ENCODE results near the gene WDFY1. TPM values are rescaled to one million over a fixed set of nuclear protein-coding genes. Genes with fewer than 3 reads are reported as not detected.

Gene WDFY1
- total and polyA plus RNA-seq, 9 of the 15 experiments (the other 6 are each of a cell fraction or from before 2014, with no cell fraction given): 5.4 to 27.6 (median 17.5) TPM

DNA sequence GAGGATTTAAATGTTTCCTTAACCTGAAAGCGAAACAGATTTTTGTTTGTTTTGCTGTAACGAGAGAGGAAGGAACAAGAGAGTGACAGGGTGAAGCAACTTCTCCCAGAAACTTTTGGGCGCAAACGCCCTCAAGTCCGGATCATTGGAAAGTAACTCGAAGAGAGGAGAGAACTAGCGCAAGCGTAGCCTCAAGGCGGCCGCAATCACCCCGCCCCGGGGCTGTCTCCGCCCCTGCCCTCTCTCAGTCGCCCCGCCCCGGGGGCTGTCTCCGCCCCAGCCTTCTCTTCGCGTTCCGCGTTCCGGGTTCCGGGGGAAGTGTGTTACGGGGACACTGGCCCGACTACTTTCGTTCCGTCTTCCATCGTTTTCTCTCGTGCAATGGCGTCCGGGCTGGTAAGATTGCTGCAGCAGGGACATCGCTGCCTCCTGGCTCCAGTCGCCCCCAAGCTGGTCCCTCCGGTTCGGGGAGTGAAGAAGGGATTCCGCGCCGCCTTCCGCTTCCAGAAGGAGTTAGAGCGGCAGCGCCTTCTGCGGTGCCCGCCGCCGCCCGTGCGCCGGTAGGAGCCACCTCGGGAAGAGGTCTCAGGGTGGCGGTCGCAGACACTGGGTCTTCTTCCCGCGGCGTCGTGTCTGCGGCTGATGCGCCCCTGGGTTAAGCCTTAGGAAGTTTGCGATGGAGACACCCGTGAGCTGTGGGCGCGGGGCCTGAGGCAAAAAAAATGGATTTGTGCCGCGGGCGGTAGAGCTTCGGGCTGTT lies 12.1 kb upstream of the WDFY1 start, which contains the start of gene MRPL44 (continued):
- peak; percentile 22 for TF ChIP-seq MEIS2 (IDR thresholded peaks at IDR 0.05; ENCODE audit: partially characterized antibody)
- TF ChIP-seq MTA1 (IDR thresholded peaks at IDR 0.05; ENCODE audit: borderline replicate concordance): no peak
- no peak for TF ChIP-seq ZNF124 (CRISPR knock-in tag; IDR thresholded peaks at IDR 0.05)
- TF ChIP-seq HDAC3 (IDR thresholded peaks at IDR 0.05; ENCODE audit: borderline replicate concordance, partially characterized antibody): peak; percentile 58
- TF ChIP-seq RBBP5 (IDR thresholded peaks at IDR 0.05; ENCODE audit: borderline replicate concordance, insufficient read depth, low read length, poor library complexity, severe bottlenecking): peak; percentile 99
- no peak for TF ChIP-seq ZNF780A (CRISPR knock-in tag; IDR thresholded peaks at IDR 0.05)
- no peak for TF ChIP-seq BRF1 (IDR thresholded peaks at IDR 0.05; ENCODE audit: borderline replicate concordance, extremely low read depth, insufficient read length)
- no peak for TF ChIP-seq ZC3H8 (IDR thresholded peaks at IDR 0.05)
- TF ChIP-seq, protein P1, sequence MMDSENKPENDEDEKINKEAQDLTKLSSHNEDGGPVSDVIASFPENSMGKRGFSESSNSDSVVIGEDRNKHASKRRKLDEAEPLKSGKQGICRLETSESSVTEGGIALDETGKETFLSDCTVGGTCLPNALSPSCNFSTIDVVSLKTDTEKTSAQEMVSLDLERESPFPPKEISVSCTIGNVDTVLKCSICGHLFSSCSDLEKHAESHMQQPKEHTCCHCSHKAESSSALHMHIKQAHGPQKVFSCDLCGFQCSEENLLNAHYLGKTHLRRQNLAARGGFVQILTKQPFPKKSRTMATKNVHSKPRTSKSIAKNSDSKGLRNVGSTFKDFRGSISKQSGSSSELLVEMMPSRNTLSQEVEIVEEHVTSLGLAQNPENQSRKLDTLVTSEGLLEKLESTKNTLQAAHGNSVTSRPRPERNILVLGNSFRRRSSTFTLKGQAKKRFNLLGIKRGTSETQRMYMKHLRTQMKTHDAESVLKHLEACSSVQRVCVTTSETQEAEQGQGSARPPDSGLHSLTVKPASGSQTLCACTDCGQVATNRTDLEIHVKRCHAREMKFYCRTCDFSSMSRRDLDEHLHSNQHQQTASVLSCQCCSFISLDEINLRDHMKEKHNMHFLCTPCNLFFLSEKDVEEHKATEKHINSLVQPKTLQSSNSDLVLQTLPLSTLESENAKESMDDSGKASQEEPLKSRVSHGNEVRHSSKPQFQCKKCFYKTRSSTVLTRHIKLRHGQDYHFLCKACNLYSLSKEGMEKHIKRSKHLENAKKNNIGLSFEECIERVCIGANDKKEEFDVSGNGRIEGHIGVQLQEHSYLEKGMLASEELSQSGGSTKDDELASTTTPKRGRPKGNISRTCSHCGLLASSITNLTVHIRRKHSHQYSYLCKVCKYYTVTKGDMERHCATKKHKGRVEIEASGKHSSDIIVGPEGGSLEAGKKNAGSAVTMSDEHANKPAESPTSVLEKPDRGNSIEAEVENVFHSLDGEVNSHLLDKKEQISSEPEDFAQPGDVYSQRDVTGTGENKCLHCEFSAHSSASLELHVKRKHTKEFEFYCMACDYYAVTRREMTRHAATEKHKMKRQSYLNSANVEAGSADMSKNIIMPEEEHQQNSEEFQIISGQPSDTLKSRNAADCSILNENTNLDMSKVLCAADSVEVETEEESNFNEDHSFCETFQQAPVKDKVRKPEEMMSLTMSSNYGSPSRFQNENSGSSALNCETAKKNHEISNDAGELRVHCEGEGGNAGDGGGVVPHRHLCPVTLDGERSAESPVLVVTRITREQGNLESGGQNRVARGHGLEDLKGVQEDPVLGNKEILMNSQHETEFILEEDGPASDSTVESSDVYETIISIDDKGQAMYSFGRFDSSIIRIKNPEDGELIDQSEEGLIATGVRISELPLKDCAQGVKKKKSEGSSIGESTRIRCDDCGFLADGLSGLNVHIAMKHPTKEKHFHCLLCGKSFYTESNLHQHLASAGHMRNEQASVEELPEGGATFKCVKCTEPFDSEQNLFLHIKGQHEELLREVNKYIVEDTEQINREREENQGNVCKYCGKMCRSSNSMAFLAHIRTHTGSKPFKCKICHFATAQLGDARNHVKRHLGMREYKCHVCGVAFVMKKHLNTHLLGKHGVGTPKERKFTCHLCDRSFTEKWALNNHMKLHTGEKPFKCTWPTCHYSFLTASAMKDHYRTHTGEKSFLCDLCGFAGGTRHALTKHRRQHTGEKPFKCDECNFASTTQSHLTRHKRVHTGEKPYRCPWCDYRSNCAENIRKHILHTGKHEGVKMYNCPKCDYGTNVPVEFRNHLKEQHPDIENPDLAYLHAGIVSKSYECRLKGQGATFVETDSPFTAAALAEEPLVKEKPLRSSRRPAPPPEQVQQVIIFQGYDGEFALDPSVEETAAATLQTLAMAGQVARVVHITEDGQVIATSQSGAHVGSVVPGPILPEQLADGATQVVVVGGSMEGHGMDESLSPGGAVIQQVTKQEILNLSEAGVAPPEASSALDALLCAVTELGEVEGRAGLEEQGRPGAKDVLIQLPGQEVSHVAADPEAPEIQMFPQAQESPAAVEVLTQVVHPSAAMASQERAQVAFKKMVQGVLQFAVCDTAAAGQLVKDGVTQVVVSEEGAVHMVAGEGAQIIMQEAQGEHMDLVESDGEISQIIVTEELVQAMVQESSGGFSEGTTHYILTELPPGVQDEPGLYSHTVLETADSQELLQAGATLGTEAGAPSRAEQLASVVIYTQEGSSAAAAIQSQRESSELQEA (IDR thresholded peaks at IDR 0.05; ENCODE audit: low read depth): no peak
- TF ChIP-seq ZNF316 (IDR thresholded peaks at IDR 0.05): no peak
- TF ChIP-seq CC2D1A (IDR thresholded peaks at IDR 0.05): no peak
- no peak for TF ChIP-seq SIRT6 (IDR thresholded peaks at IDR 0.05; ENCODE audit: low read depth, low read length)
- TF ChIP-seq NEUROD1 (IDR thresholded peaks at IDR 0.05; ENCODE audit: borderline replicate concordance, low read depth, low read length, partially characterized antibody): peak; percentile 67
- no peak for TF ChIP-seq ZNF224 (CRISPR knock-in tag; IDR thresholded peaks at IDR 0.05)
- TF ChIP-seq ERF (CRISPR knock-in tag; IDR thresholded peaks at IDR 0.05): no peak
- TF ChIP-seq HOXB6 (CRISPR knock-in tag; IDR thresholded peaks at IDR 0.05; ENCODE audit: borderline replicate concordance): no peak
- TF ChIP-seq, protein P2, sequence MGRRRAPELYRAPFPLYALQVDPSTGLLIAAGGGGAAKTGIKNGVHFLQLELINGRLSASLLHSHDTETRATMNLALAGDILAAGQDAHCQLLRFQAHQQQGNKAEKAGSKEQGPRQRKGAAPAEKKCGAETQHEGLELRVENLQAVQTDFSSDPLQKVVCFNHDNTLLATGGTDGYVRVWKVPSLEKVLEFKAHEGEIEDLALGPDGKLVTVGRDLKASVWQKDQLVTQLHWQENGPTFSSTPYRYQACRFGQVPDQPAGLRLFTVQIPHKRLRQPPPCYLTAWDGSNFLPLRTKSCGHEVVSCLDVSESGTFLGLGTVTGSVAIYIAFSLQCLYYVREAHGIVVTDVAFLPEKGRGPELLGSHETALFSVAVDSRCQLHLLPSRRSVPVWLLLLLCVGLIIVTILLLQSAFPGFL (CRISPR knock-in tag; IDR thresholded peaks at IDR 0.05): no peak
- TF ChIP-seq BCOR (IDR thresholded peaks at IDR 0.05): peak; percentile 54; the same call in 1 of the 2 replicates
- TF ChIP-seq SLC30A9 (CRISPR knock-in tag; IDR thresholded peaks at IDR 0.05): no peak
- TF ChIP-seq ELF1 (tag; IDR thresholded peaks at IDR 0.05): peak; percentile 99
- no peak for TF ChIP-seq HMG20A (CRISPR knock-in tag; conservative IDR thresholded peaks at IDR 0.05)
- TF ChIP-seq ZNF717 (CRISPR knock-in tag; IDR thresholded peaks at IDR 0.05): no peak

Data from K562 (cell line).